ENCODE data around the gene SKA3. TPM values are rescaled to one million over a fixed set of nuclear protein-coding genes. Genes with fewer than 3 reads are reported as not detected.

SKA3 gene
- total RNA-seq, 1 donor: 24.0 TPM

GRCh38 chr13:21106089-21106488 lies 70.3 kb downstream of the SKA3 start:
- H3K4me3 ChIP-seq (ENCODE audit: low read depth, low read length): no peak overlapping the region
- no peak for DNase-seq (ENCODE audit: low read depth)
- TF ChIP-seq CTCF (IDR thresholded peaks at IDR 0.05; ENCODE audit: insufficient read depth, low read length): no peak

- no peak overlapping the region for H3K4me3 ChIP-seq (ENCODE audit: low read depth, low read length)
- no peak for TF ChIP-seq CTCF (IDR thresholded peaks at IDR 0.05; ENCODE audit: insufficient read depth, low read length)
- DNase-seq (ENCODE audit: low read depth): no peak
Observed at GRCh38 chr13:21104199-21105019, 71.9 kb downstream of the SKA3 start.

Small RNA genes within 50 kb of the gene (small RNA-seq; reads per million reads assigned to genes)
- not detected for gene AL158032.1
- not detected for gene RF00086
- not detected for gene RF02116

Other genes starting within 250 kb of the SKA3 start
- 19.3 and 24.5 TPM in 2 replicates for gene LATS2, start 115.0 kb downstream of the SKA3 start, total RNA-seq (ENCODE audit: low replicate concordance)
- 52.9 and 54.9 TPM in 2 replicates for gene SAP18, start 36.4 kb downstream of the SKA3 start, total RNA-seq (ENCODE audit: low replicate concordance)
- gene MRPL57, start 106 bp upstream of the SKA3 start, total RNA-seq (ENCODE audit: low replicate concordance): 4.5 and 14.6 TPM in 2 replicates